Measurements from ENCODE around the gene ZNF626.
"Not testable (repeated sequence)": the region's sequence is repeated elsewhere in the genome, so short reads cannot be mapped to it uniquely, and the experiment has no call there.

Gene ZNF626

GRCh38 chr19:20661150-20661819 is at the start of gene ZNF626:
ZNF626 (minus strand) TSS chr19:20661571; CDS start chr19:20661446, 125 bp downstream.
- DNase-seq = peak; percentile 33 to 38

GRCh38 chr19:20669263-20669662 is 7.9 kb upstream of the ZNF626 start:
- TF ChIP-seq GATA1 (IDR thresholded peaks at IDR 0.05; ENCODE audit: low read depth, low read length) (no peak), POLR2A (IDR thresholded peaks at IDR 0.05; ENCODE audit: low read length) (no peak)
- no peak for DNase-seq

More at GRCh38 chr19:20661150-20661819, at the start of gene ZNF626:
- TF ChIP-seq POLR2A (IDR thresholded peaks at IDR 0.05; ENCODE audit: low read length) = no peak
- no peak for TF ChIP-seq GATA1 (IDR thresholded peaks at IDR 0.05; ENCODE audit: low read depth, low read length)

- TF ChIP-seq GATA1 (IDR thresholded peaks at IDR 0.05; ENCODE audit: low read depth, low read length) (no peak), POLR2A (IDR thresholded peaks at IDR 0.05; ENCODE audit: low read length) (no peak)
- no peak for DNase-seq
These were observed 5.9 kb upstream of the ZNF626 start for GRCh38 chr19:20667281-20667680.

- DNase-seq = no peak
- no peak for TF ChIP-seq POLR2A (IDR thresholded peaks at IDR 0.05; ENCODE audit: low read length)
- TF ChIP-seq GATA1 (IDR thresholded peaks at IDR 0.05; ENCODE audit: low read depth, low read length) = no peak
These were observed 3.8 kb upstream of the ZNF626 start for GRCh38 chr19:20664901-20665781.

GRCh38 chr19:20664475-20664874 is 3.1 kb upstream of the ZNF626 start:
- not testable (repeated sequence) for DNase-seq

- no peak for TF ChIP-seq GATA1 (IDR thresholded peaks at IDR 0.05; ENCODE audit: low read depth, low read length)
- TF ChIP-seq POLR2A (IDR thresholded peaks at IDR 0.05; ENCODE audit: low read length) = no peak
- DNase-seq = no peak
These were observed 1.2 kb upstream of the ZNF626 start for GRCh38 chr19:20662421-20663105.

GRCh38 chr19:20660473-20661140 is 764 bp downstream of the ZNF626 start:
- no peak for DNase-seq
- TF ChIP-seq GATA1 (IDR thresholded peaks at IDR 0.05; ENCODE audit: low read depth, low read length) (no peak), POLR2A (IDR thresholded peaks at IDR 0.05; ENCODE audit: low read length) (no peak)

GRCh38 chr19:20640545-20640944 is 20.8 kb downstream of the ZNF626 start:
- no peak for DNase-seq
- TF ChIP-seq POLR2A (IDR thresholded peaks at IDR 0.05; ENCODE audit: low read length) (no peak), GATA1 (IDR thresholded peaks at IDR 0.05; ENCODE audit: low read depth, low read length) (no peak)

- no peak for TF ChIP-seq POLR2A (IDR thresholded peaks at IDR 0.05; ENCODE audit: low read length)
- no peak for TF ChIP-seq GATA1 (IDR thresholded peaks at IDR 0.05; ENCODE audit: low read depth, low read length)
These were observed 21.3 kb downstream of the ZNF626 start for GRCh38 chr19:20640023-20640422.

GRCh38 chr19:20624560-20624959 is 36.8 kb downstream of the ZNF626 start:
- DNase-seq = not testable (repeated sequence)

More at GRCh38 chr19:20640023-20640422, 21.3 kb downstream of the ZNF626 start:
- no peak for DNase-seq

GRCh38 chr19:20616071-20616470 is 45.3 kb downstream of the ZNF626 start:
- DNase-seq = no peak
- no peak for TF ChIP-seq GATA1 (IDR thresholded peaks at IDR 0.05; ENCODE audit: low read depth, low read length)
- TF ChIP-seq POLR2A (IDR thresholded peaks at IDR 0.05; ENCODE audit: low read length) = no peak

- DNase-seq = not testable (repeated sequence)
These were observed 46.4 kb downstream of the ZNF626 start for GRCh38 chr19:20614971-20615370.

GRCh38 chr19:20612711-20613316 is 48.6 kb downstream of the ZNF626 start:
- no peak for TF ChIP-seq POLR2A (IDR thresholded peaks at IDR 0.05; ENCODE audit: low read length)
- no peak for DNase-seq

- DNase-seq = no peak
- no peak for TF ChIP-seq GATA1 (IDR thresholded peaks at IDR 0.05; ENCODE audit: low read depth, low read length)
These were observed 49.5 kb downstream of the ZNF626 start for GRCh38 chr19:20611866-20612265.

Measured in erythroblast (primary cell).